Measurements from ENCODE around the gene CFAP45.

Gene CFAP45

DNA sequence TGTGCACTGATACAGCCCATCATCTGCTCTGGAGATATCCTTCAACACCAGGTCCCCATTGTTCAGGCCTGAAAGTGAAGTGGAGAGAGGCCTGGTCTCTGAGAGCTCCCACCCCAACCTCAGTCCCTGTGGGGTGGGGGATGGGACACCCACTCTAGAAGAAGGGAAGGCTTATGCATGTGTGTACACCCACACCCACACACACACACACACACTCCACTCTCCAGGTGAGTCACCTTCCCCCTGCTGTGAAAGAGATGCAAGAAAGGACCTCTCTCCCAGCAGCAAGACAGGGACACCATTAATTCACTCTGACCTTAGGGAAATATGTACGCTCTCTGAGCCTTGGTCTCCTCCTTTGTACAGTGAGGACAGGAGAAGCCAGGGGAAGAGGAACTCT is 43.4 kb downstream of the CFAP45 start:
- H3K27ac Mint-ChIP-seq, result no peak overlapping the region
- H3K36me3 Mint-ChIP-seq (ENCODE audit: low read depth), result no peaks in the 10 kb centered on the region
- no peak for DNase-seq
- TF ChIP-seq, protein P1, sequence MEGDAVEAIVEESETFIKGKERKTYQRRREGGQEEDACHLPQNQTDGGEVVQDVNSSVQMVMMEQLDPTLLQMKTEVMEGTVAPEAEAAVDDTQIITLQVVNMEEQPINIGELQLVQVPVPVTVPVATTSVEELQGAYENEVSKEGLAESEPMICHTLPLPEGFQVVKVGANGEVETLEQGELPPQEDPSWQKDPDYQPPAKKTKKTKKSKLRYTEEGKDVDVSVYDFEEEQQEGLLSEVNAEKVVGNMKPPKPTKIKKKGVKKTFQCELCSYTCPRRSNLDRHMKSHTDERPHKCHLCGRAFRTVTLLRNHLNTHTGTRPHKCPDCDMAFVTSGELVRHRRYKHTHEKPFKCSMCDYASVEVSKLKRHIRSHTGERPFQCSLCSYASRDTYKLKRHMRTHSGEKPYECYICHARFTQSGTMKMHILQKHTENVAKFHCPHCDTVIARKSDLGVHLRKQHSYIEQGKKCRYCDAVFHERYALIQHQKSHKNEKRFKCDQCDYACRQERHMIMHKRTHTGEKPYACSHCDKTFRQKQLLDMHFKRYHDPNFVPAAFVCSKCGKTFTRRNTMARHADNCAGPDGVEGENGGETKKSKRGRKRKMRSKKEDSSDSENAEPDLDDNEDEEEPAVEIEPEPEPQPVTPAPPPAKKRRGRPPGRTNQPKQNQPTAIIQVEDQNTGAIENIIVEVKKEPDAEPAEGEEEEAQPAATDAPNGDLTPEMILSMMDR (IDR thresholded peaks at IDR 0.05), result no peak
- H3K27me3 Mint-ChIP-seq (ENCODE audit: low read depth, poor library complexity), result peaks cover 87% of the 10 kb centered on the region
- H3K9me3 Mint-ChIP-seq, result no peaks in the 10 kb centered on the region
- H3K4me3 Mint-ChIP-seq, result peak overlapping the region; percentile 33
- H3K4me1 Mint-ChIP-seq, result peaks cover 13% of the 10 kb centered on the region

DNA sequence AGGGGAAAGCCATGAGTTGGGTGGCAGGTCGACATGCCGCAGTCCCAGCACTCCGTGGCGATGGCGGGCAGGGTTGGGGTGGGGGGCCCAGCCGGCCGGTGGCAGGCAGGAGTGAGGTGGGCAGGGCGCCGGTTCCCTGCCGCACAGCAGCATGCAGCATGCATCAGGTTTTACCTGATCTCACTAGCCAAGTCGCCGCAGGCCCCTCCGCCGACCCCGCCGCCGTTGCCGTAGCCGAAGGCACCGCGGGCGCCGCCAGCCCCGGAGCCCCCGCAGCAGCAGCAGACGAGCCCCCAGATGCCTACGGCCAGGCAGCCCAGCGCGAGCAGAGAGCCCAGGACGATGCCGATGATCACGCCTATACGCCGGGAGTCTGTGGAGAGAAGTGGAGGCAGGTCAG is 44.3 kb downstream of the CFAP45 start:
- TF ChIP-seq, protein P1 (IDR thresholded peaks at IDR 0.05), result no peak
- H3K4me1 Mint-ChIP-seq, result peaks cover 13% of the 10 kb centered on the region
- H3K4me3 Mint-ChIP-seq, result peak overlapping the region; percentile 12
- no peaks in the 10 kb centered on the region for H3K36me3 Mint-ChIP-seq (ENCODE audit: low read depth)
- no peak overlapping the region for H3K27ac Mint-ChIP-seq
- no peak for DNase-seq
- H3K9me3 Mint-ChIP-seq, result no peaks in the 10 kb centered on the region
- peaks cover 87% of the 10 kb centered on the region for H3K27me3 Mint-ChIP-seq (ENCODE audit: low read depth, poor library complexity)

DNA sequence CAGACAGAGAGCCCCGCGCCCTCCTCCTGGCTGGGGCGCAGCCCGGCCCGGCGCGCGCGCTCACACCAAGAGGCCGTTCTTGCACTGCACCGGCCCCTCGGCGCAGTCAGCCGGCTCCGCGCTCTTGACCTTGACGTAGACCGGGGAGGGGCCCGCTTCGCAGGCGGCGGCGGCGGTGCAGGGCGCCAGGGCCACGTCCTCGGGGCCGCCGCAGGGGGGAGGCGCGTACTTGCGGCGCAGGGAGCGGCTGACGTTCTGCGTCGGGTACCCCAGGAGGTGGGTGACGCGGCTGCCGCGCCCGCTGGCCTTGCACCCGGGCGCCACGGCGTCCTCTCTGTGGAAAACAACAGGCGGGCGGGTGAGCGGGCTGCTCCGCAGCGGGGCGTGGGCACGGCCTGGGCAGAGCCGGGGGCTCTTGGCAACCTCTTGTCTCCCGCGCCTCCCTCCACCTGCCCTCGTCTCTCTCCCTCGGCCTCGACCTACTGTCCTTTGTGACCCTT is 45.2 kb downstream of the CFAP45 start:
- Mint-ChIP-seq H3K36me3 (ENCODE audit: low read depth) (no peaks in the 10 kb centered on the region), H3K9me3 (no peaks in the 10 kb centered on the region), H3K4me3 (peak overlapping the region; percentile 71), H3K27ac (no peak overlapping the region), H3K4me1 (peaks cover 13% of the 10 kb centered on the region), H3K27me3 (ENCODE audit: low read depth, poor library complexity) (peaks cover 92% of the 10 kb centered on the region)
- TF ChIP-seq, protein P1 (IDR thresholded peaks at IDR 0.05), result no peak
- DNase-seq, result peak; percentile 83

DNA sequence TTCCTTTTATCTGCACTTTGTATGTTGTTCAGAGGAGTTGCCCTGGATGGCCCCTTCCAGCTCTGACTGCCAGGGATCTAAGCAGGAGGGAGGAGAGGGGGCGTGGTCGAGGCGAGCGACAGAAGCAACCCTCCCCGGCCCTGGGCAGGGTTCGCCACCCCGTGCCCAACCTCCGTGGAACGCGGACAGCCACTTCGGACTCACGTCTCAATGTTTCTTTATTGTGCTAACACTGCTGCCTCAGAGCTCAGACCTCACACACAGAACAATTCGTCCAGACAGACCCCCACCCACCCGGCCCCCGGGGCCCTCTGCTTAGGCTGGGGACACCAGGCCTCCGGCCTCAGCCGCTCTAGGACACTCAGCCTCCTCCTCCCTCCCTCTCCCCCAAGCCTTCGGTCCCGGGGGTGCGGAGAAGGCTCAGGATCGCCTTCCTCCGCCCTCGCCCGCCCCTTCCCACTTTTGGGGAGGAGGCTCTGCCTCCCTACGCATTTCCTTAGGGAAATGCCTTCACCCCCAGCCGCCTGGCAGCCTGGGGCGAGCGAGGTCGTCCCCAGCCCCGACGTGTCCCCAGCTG is 45.8 kb downstream of the CFAP45 start:
- TF ChIP-seq, protein P1 (IDR thresholded peaks at IDR 0.05), result no peak
- peaks cover 13% of the 10 kb centered on the region for H3K4me1 Mint-ChIP-seq
- H3K27me3 Mint-ChIP-seq (ENCODE audit: low read depth, poor library complexity), result peaks cover 94% of the 10 kb centered on the region
- H3K4me3 Mint-ChIP-seq, result peak overlapping the region; percentile 78
- H3K27ac Mint-ChIP-seq, result no peak overlapping the region
- DNase-seq, result peak; percentile 71
- no peaks in the 10 kb centered on the region for H3K36me3 Mint-ChIP-seq (ENCODE audit: low read depth)
- no peaks in the 10 kb centered on the region for H3K9me3 Mint-ChIP-seq

DNA sequence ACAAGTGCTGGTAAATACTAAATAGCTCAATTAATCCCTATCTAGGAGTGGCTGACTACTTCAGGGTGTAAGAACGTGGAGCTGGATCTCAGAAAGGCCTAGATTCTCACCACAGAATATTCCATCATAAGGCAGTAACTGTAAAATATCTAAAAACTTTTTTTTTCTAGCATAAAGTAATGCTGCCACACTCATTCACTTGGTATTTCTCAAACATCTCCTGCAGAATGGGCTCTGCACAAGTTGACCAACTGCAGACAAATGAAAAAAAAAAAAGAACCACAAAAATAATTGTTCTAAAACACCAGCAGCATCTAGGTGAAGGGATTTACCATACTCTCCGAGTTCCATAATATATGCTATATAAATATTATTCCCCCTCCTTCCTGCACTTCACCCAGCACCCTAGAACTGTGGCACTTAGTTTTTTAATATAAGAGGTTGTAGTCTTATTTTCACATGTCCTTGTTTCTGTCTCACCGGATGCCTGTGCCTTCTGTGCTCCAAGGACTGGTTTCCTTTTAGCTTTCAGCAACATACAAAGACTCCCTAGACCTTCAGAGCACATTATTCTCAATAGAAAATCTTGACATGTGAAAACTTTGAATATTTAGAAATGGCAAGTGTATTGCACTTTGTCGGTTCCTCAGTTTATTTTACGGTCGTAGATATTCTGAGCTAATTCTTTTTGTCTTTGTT is 46.4 kb downstream of the CFAP45 start:
- H3K27me3 Mint-ChIP-seq (ENCODE audit: low read depth, poor library complexity), result peaks cover 91% of the 10 kb centered on the region

More for the DNA sequence above, 46.4 kb downstream of the CFAP45 start:
- TF ChIP-seq, protein P1 (IDR thresholded peaks at IDR 0.05), result no peak
- Mint-ChIP-seq H3K36me3 (ENCODE audit: low read depth) (no peaks in the 10 kb centered on the region), H3K4me3 (peak overlapping the region; percentile 78), H3K27ac (no peak overlapping the region), H3K4me1 (peaks cover 13% of the 10 kb centered on the region), H3K9me3 (no peaks in the 10 kb centered on the region)
- DNase-seq, result no peak

All from nephron progenitor cell (in vitro differentiated cells).